Dedifferentiated amniotic fluid mesenchymal stem cell (primary cell): ENCODE measurements around the gene TXN.

Experiments used
- DNase-seq: peaks from one replicate; pipeline ENCODE4 v3.0.0-alpha.2; 2016; ENCODE audit errors: extremely low spot score

TXN gene

GRCh38 chr9:110256380-110257096, at the start of gene TXN:
Gene TXN, minus strand, starts transcription at chr9:110256507. Its CDS starts 72 bp downstream, at chr9:110256435.
- DNase-seq, result peak; percentile 81

- peak; percentile 72 for DNase-seq
Observed at GRCh38 chr9:110303133-110303532, 46.8 kb upstream of the TXN start.

GRCh38 chr9:110298043-110298605, 41.8 kb upstream of the TXN start:
- no peak for DNase-seq

GRCh38 chr9:110293248-110293647, 36.9 kb upstream of the TXN start:
- DNase-seq, result no peak

GRCh38 chr9:110291921-110292557, 35.7 kb upstream of the TXN start:
- no peak for DNase-seq

GRCh38 chr9:110290001-110290400, 33.7 kb upstream of the TXN start:
- DNase-seq, result no peak

- no peak for DNase-seq
Observed at GRCh38 chr9:110288503-110288902, 32.2 kb upstream of the TXN start.

GRCh38 chr9:110287289-110287680, 31.0 kb upstream of the TXN start:
- no peak for DNase-seq

GRCh38 chr9:110284211-110284844, 28.0 kb upstream of the TXN start:
- DNase-seq, result no peak

GRCh38 chr9:110283751-110284150, 27.4 kb upstream of the TXN start:
- DNase-seq, result no peak

- DNase-seq, result no peak
Observed at GRCh38 chr9:110282739-110283081, 26.4 kb upstream of the TXN start.

GRCh38 chr9:110282018-110282738, 25.9 kb upstream of the TXN start:
- no peak for DNase-seq

- DNase-seq, result no peak
Observed at GRCh38 chr9:110278080-110278707, 21.9 kb upstream of the TXN start.

GRCh38 chr9:110276781-110277180, 20.5 kb upstream of the TXN start:
- DNase-seq, result no peak

- no peak for DNase-seq
Observed at GRCh38 chr9:110270211-110270995, 14.1 kb upstream of the TXN start.

- no peak for DNase-seq
Observed at GRCh38 chr9:110266795-110267194, 10.5 kb upstream of the TXN start.

- no peak for DNase-seq
Observed at GRCh38 chr9:110261632-110262031, 5.3 kb upstream of the TXN start.

GRCh38 chr9:110260911-110261310, 4.6 kb upstream of the TXN start:
- peak; percentile 31 for DNase-seq

- no peak for DNase-seq
Observed at GRCh38 chr9:110259566-110259965, 3.3 kb upstream of the TXN start.

GRCh38 chr9:110258690-110259091, 2.4 kb upstream of the TXN start:
- DNase-seq, result no peak

GRCh38 chr9:110257956-110258355, 1.6 kb upstream of the TXN start:
- no peak for DNase-seq
